ENCODE data around the gene LRBA. TPM values are rescaled to one million over a fixed set of nuclear protein-coding genes. Genes with fewer than 3 reads are reported as not detected.

LRBA gene
- total and polyA plus RNA-seq, 2 of the 4 experiments (the other 2 are of a cell fraction), result 10.2 to 51.6 TPM

DNA sequence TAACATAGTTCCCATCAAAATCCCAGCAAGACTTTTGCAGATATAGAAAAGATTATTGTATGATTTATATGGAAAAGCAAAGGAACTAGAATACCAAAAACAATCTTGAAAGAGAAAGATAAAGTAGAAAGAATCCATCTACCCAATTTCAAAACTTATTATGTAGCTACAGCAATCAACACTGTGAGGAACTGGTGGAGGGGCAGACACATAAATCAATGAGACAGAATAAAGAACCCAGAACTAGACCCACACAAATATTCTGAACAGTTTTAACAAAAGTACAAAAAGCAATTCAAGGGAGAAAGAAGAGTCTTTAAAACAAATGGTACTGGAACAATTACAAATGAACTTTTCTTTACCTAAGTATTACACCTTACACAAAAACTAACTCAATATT lies 67.0 kb downstream of the LRBA start:
- H3K4me3 ChIP-seq (ENCODE audit: insufficient read depth, low read depth, low read length), result no peak overlapping the region
- intact Hi-C loops (cut with micrococcal nuclease), result no loop called here
- H3K4ac ChIP-seq (ENCODE audit: low read depth, low read length), result no peak overlapping the region
- no peak for TF ChIP-seq SMC3 (IDR thresholded peaks at IDR 0.05; ENCODE audit: low read depth, low read length)
- no peak for TF ChIP-seq USF2 (IDR thresholded peaks at IDR 0.05; ENCODE audit: low read depth, low read length)
- no peak for TF ChIP-seq FOS (IDR thresholded peaks at IDR 0.05; ENCODE audit: low read depth, low read length)
- no peak for TF ChIP-seq POLR2A (IDR thresholded peaks at IDR 0.05; ENCODE audit: low read depth, low read length)
- no peak for TF ChIP-seq NFE2L2 (IDR thresholded peaks at IDR 0.05; ENCODE audit: low read depth, low read length)
- TF ChIP-seq ELK1 (IDR thresholded peaks at IDR 0.05; ENCODE audit: borderline replicate concordance, low read depth, low read length), result no peak
- no peak for TF ChIP-seq CHD1 (IDR thresholded peaks at IDR 0.05; ENCODE audit: low read depth, low read length)
- no peak for TF ChIP-seq RFX5 (IDR thresholded peaks at IDR 0.05; ENCODE audit: low read depth, low read length)
- TF ChIP-seq MAZ (IDR thresholded peaks at IDR 0.05; ENCODE audit: borderline replicate concordance, low read depth, low read length), result no peak
- TF ChIP-seq BHLHE40 (IDR thresholded peaks at IDR 0.05; ENCODE audit: low read depth, low read length), result no peak
- H4K5ac ChIP-seq (ENCODE audit: low read depth, low read length), result no peak overlapping the region
- H3K4me2 ChIP-seq (ENCODE audit: low read depth, low read length), result no peak overlapping the region
- no peak overlapping the region for H2AFZ ChIP-seq (replicated peaks; ENCODE audit: low read length, poor library complexity)
- no peak overlapping the region for H2BK20ac ChIP-seq (ENCODE audit: low read depth, low read length)
- H3K79me1 ChIP-seq (ENCODE audit: low read depth in 1 of 2, low read length in 2 of 2), result peaks cover 0 to 5% of the 10 kb centered on the region in 2 experiments; a peak in 2 of 4 replicates
- no peak overlapping the region for H3K56ac ChIP-seq (ENCODE audit: extremely low read depth, insufficient read depth, low read length)
- H3K23ac ChIP-seq (ENCODE audit: low read depth, low read length), result no peak overlapping the region
- no peak overlapping the region for H4K91ac ChIP-seq (ENCODE audit: insufficient read depth, low read depth, low read length)
- no peak overlapping the region for H2AK5ac ChIP-seq (ENCODE audit: low read depth, low read length)
- no TSS peak for BruUV-seq (replicated peaks)
- H2BK5ac ChIP-seq (ENCODE audit: low read depth, low read length, poor library complexity, severe bottlenecking), result no peak overlapping the region
- dilution Hi-C loops (cut with HindIII; ENCODE audit: low sequenced_read_pairs, unreplicated experiment), result no loop called here
- DNase-seq, result no peak
- no peaks in the 10 kb centered on the region for H4K20me1 ChIP-seq (ENCODE audit: insufficient read depth, low read length)
- in situ Hi-C loops (cut with MboI; ENCODE audit: low sequenced_read_pairs), result no loop called here
- no peaks in the 10 kb centered on the region for H3K9me3 ChIP-seq (ENCODE audit: control insufficient read depth, insufficient read depth, low read length)
- H3K18ac ChIP-seq (ENCODE audit: low read depth, low read length), result no peak overlapping the region
- H3K27ac ChIP-seq (ENCODE audit: insufficient read depth, low read length), result no peak overlapping the region
- H3K14ac ChIP-seq (replicated peaks; ENCODE audit: low read depth, low read length), result no peak overlapping the region
- ChIA-PET CTCF (interaction anchor here (1.0 kb wide), 1 partner anchor 20 kb away, joined by 3 read pairs; no protein-coding TSS in a partner anchor), POLR2A (ENCODE audit: unreplicated experiment) (no interaction called here)
- H3K9ac ChIP-seq (ENCODE audit: low read depth, low read length), result no peak overlapping the region
- H3K36me3 ChIP-seq (ENCODE audit: control insufficient read depth, insufficient read depth, low read length), result no peaks in the 10 kb centered on the region
- H4K8ac ChIP-seq (ENCODE audit: low read depth in 2 of 2, low read length in 2 of 2), result no peak overlapping the region
- no peak overlapping the region for H2AK9ac ChIP-seq (replicated peaks; ENCODE audit: low read depth, low read length, poor library complexity)
- no peak overlapping the region for H2BK15ac ChIP-seq (ENCODE audit: low read depth, low read length)
- H3K4me1 ChIP-seq (ENCODE audit: control insufficient read depth, insufficient read depth, low read length), result no peaks in the 10 kb centered on the region
- ATAC-seq (ENCODE audit: low read depth), result no peak
- no peak overlapping the region for H2BK120ac ChIP-seq (ENCODE audit: low read depth, low read length)
- H3K9me1 ChIP-seq (ENCODE audit: insufficient read depth, low read length), result no peaks in the 10 kb centered on the region
- no peaks in the 10 kb centered on the region for H3K27me3 ChIP-seq (ENCODE audit: control insufficient read depth, insufficient read depth, low read length)
